IMR-90 (cell line): Measurements from ENCODE around the gene SLX9. TPM values are rescaled to one million over a fixed set of nuclear protein-coding genes. Genes with fewer than 3 reads are reported as not detected.

Source experiments
- ATAC-seq: fragments of 200-7000 bp; cut with Tn5 transposase; 2 replicates; pipeline ENCODE4 v1.9.1; 2020; ENCODE audit warnings: low read depth, mild to moderate bottlenecking, moderate library complexity
- BruUV-seq: library from RNA; stranded (reverse); fragments of 400-500 nt; replicated peaks from 2 replicates; lab custom pipeline; 2021; lab: Mats Ljungman, UMichigan
- CTCF ChIA-PET: fragments of 300-600 bp; formaldehyde crosslinking; extraction: SDS; loops from one replicate; lab custom pipeline; 2021; ENCODE audit warnings: antibody characterized with exemption; lab: Yijun Ruan, JAX
- POLR2A ChIA-PET: fragments of 300-600 bp; sonication (Branson Sonifier 250); formaldehyde crosslinking; loops from one replicate; lab custom pipeline; 2022; ENCODE audit warnings: antibody characterized with exemption; ENCODE audit not compliant: unreplicated experiment; lab: Charles Lee
- DNase-seq: peaks from one replicate; pipeline ENCODE4 v3.0.0; 2013
- H2AFZ ChIP-seq: replicated peaks from 2 replicates; pipeline ENCODE3; 2013; ENCODE audit warnings: low read length, mild to moderate bottlenecking; ENCODE audit not compliant: poor library complexity
- H2AK5ac ChIP-seq: 2 replicates; pipeline ENCODE4 v1.6.1; 2013; ENCODE audit warnings: low read depth, low read length, inconsistent platforms
- H2AK9ac ChIP-seq: replicated peaks from 2 replicates; pipeline ENCODE3; 2013; ENCODE audit warnings: mild to moderate bottlenecking, low read depth, low read length, moderate library complexity; ENCODE audit not compliant: poor library complexity
- H2BK120ac ChIP-seq: 2 replicates; pipeline ENCODE4 v1.6.1; 2013; ENCODE audit warnings: low read depth, low read length, inconsistent platforms
- H2BK15ac ChIP-seq: 3 replicates; pipeline ENCODE4 v1.6.1; 2013; ENCODE audit warnings: low read depth, low read length, inconsistent platforms
- H2BK20ac ChIP-seq: 2 replicates; pipeline ENCODE4 v1.6.1; 2013; ENCODE audit warnings: low read depth, mild to moderate bottlenecking, inconsistent platforms, low read length, moderate library complexity
- H2BK5ac ChIP-seq: 2 replicates; pipeline ENCODE4 v1.6.1; 2013; ENCODE audit warnings: mild to moderate bottlenecking, low read depth, low read length, inconsistent platforms; ENCODE audit not compliant: poor library complexity, severe bottlenecking
- H3K14ac ChIP-seq: replicated peaks from 2 replicates; pipeline ENCODE4 v1.6.1; 2013; ENCODE audit warnings: low read depth, low read length, inconsistent platforms
- H3K18ac ChIP-seq: 2 replicates; pipeline ENCODE4 v1.6.1; 2013; ENCODE audit warnings: low read depth, low read length, control low read depth
- H3K23ac ChIP-seq: 2 replicates; pipeline ENCODE4 v1.6.1; 2013; ENCODE audit warnings: low read depth, low read length, inconsistent platforms
- H3K27ac ChIP-seq: 2 replicates; pipeline ENCODE4 v1.5.1; 2013; ENCODE audit warnings: mild to moderate bottlenecking, control low read depth, low read length; ENCODE audit not compliant: insufficient read depth
- H3K27me3 ChIP-seq: 2 replicates; pipeline ENCODE4 v1.6.1; 2013; ENCODE audit warnings: low read length; ENCODE audit not compliant: control insufficient read depth, insufficient read depth
- H3K36me3 ChIP-seq: 2 replicates; pipeline ENCODE4 v1.6.1; 2013; ENCODE audit warnings: low read length, mixed read lengths; ENCODE audit not compliant: control insufficient read depth, insufficient read depth
- H3K4ac ChIP-seq: 2 replicates; pipeline ENCODE4 v1.6.1; 2013; ENCODE audit warnings: low read depth, low read length, inconsistent platforms
- H3K4me1 ChIP-seq: 2 replicates; pipeline ENCODE4 v1.6.1; 2013; ENCODE audit warnings: low read length, mixed read lengths; ENCODE audit not compliant: control insufficient read depth, insufficient read depth
- H3K4me2 ChIP-seq: 2 replicates; pipeline ENCODE4 v1.6.1; 2013; ENCODE audit warnings: low read depth, mild to moderate bottlenecking, control low read depth, low read length, moderate library complexity
- H3K4me3 ChIP-seq: 2 replicates; pipeline ENCODE4 v1.5.1; 2013; ENCODE audit warnings: low read depth, mild to moderate bottlenecking, control low read depth, low read length, moderate library complexity; ENCODE audit not compliant: insufficient read depth
- H3K56ac ChIP-seq: 2 replicates; pipeline ENCODE4 v1.6.1; 2013; ENCODE audit warnings: low read length, inconsistent platforms; ENCODE audit not compliant: insufficient read depth; ENCODE audit errors: extremely low read depth
- H3K79me1 ChIP-seq, 2 experiments: 2 replicates each; pipeline ENCODE4 v1.6.1; 2013; ENCODE audit warnings: low read length in 2 of 2, inconsistent platforms in 1 of 2, low read depth in 1 of 2
- H3K9ac ChIP-seq: 2 replicates; pipeline ENCODE4 v1.6.1; 2013; ENCODE audit warnings: low read depth, low read length, control low read depth
- H3K9me1 ChIP-seq: 2 replicates; pipeline ENCODE4 v1.6.1; 2013; ENCODE audit warnings: low read length, inconsistent platforms; ENCODE audit not compliant: insufficient read depth
- H3K9me3 ChIP-seq: 2 replicates; pipeline ENCODE4 v1.6.1; 2013; ENCODE audit warnings: low read length; ENCODE audit not compliant: control insufficient read depth, insufficient read depth
- H4K20me1 ChIP-seq: 2 replicates; pipeline ENCODE4 v1.6.1; 2013; ENCODE audit warnings: low read length, inconsistent platforms; ENCODE audit not compliant: insufficient read depth
- H4K5ac ChIP-seq: 2 replicates; pipeline ENCODE4 v1.6.1; 2013; ENCODE audit warnings: mild to moderate bottlenecking, low read depth, low read length, control low read depth
- H4K8ac ChIP-seq, 2 experiments: 2 replicates each; pipeline ENCODE4 v1.6.1; 2013; ENCODE audit warnings: low read depth in 2 of 2, low read length in 2 of 2, control low read depth in 1 of 2, inconsistent platforms in 1 of 2
- H4K91ac ChIP-seq: 2 replicates; pipeline ENCODE4 v1.6.1; 2013; ENCODE audit warnings: low read depth, low read length, inconsistent platforms; ENCODE audit not compliant: insufficient read depth
- CEBPB ChIP-seq: IDR thresholded peaks from 2 replicates; pipeline ENCODE4 v1.6.1; 2012; ENCODE audit warnings: low read depth, low read length, improper control_type of control experiment
- FOS ChIP-seq: fragments of 150-350 bp; IDR thresholded peaks from 2 replicates; pipeline ENCODE4 v1.6.1; 2016; ENCODE audit warnings: low read depth, low read length
- RFX5 ChIP-seq: IDR thresholded peaks from 2 replicates; pipeline ENCODE4 v1.8.0; 2012; ENCODE audit warnings: low read depth, mild to moderate bottlenecking, low read length, moderate library complexity
- WGBS, 2 experiments: methylation state at CpG; one replicate each; pipeline versions ENCODE4 v1.1.5 to v1.1.7; 2013; ENCODE audit warnings: missing lambda C conversion rate in 2 of 2; ENCODE audit not compliant: insufficient read length in 1 of 2; ENCODE audit errors: extremely low coverage in 2 of 2; 5-methylcytosine and 5-hydroxymethylcytosine counted together
- dilution Hi-C: fragments of 300-500 bp; cut with HindIII; formaldehyde crosslinking; loops from one replicate; pipeline ENCODE4 v1.14.3; 2018; ENCODE audit warnings: low sequenced_read_pairs; ENCODE audit not compliant: unreplicated experiment
- in situ Hi-C: fragments of 300-500 bp; cut with MboI; formaldehyde crosslinking; loops from 3 replicates; pipeline ENCODE4 v1.14.3; 2019; ENCODE audit warnings: low sequenced_read_pairs, inconsistent platforms, mixed read lengths
- intact Hi-C: fragments of 100-400 bp; cut with micrococcal nuclease; formaldehyde crosslinking; loops from 2 replicates; pipeline ENCODE4 v1.10.0; 2022
- polyA plus RNA-seq, 3 experiments: library from polyadenylated mRNA; depleted of rRNA; stranded (reverse); fragments of >200 nt; gene quantifications; 2 replicates each; pipeline ENCODE4 v1.2.3, GENCODE V29; 2012; ENCODE audit warnings: low replicate concordance in 1 of 3
- total RNA-seq: library from RNA; depleted of rRNA; stranded (reverse); fragments of >200 nt; gene quantifications from 2 replicates; pipeline ENCODE4 v1.2.3, GENCODE V29; 2012
- TF ChIP-seq, protein P1 (sequence below): conservative IDR thresholded peaks from 2 replicates; pipeline ENCODE4 v1.5.1; 2012; ENCODE audit warnings: mild to moderate bottlenecking, low read depth, low read length, improper control_type of control experiment

Gene SLX9
- total and polyA plus RNA-seq, 2 of the 4 experiments (the other 2 are of a cell fraction), result 10.4 to 21.7 TPM

DNA sequence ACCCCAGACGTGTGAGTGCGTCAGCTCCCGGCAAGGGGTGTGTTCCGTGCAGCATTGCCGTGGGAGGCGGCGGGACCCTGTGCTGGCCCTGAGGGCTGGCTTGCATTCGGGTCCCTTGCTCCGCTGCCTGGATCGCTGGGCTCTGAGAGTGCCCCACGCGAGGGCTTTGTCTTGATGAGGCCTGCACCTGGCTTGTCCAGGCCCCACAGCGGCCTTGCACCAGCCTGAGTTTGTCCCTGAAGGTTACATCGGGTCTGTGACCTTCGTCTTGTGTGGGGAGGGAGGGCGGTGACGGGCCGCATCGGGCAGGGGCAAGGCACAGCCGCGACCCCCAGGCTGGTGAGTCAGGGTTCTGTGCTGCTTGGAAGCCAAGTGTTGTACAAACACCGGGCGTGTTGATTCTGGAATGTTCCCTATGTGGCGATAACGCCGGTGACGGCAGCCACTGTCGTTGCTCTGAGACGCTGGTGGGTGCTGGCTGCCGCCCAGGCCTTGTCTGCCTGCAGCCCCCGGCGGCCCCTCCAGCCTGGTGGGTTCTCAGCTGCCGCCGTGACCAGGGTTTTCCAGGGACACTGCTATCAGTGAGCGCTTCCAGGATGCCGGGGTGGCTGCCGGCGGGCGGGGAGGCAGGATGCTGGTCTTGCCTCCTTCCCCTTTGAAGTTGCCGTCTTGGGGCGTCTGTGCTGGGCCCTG lies 42.9 kb downstream of the SLX9 start:
- Histone ChIP-seq H2BK15ac (no peak overlapping the region; the same call in 2 of the 3 replicates), H3K14ac (no peak overlapping the region), H3K23ac (no peak overlapping the region), H2AFZ (peak overlapping the region; percentile 58), H3K9me3 (no peaks in the 10 kb centered on the region), H4K91ac (peak overlapping the region; percentile 41; the same call in 1 of the 2 replicates), H3K4me2 (no peak overlapping the region), H2BK120ac (peak overlapping the region; percentile 38; the same call in 1 of the 2 replicates), H4K5ac (0 out of 2 replicates have a peak overlapping the region, but pooled peaks have one; percentile 54), H3K9me1 (no peaks in the 10 kb centered on the region), H2BK20ac (0 out of 2 replicates have a peak overlapping the region, but pooled peaks have one; percentile 29), H3K18ac (no peak overlapping the region), H2BK5ac (no peak overlapping the region), H3K4me3 (no peak overlapping the region), H4K20me1 (peaks cover 7% of the 10 kb centered on the region), H4K8ac (peak overlapping the region; percentile 43 to 65; a peak in 2 of 4 replicates), H3K4ac (peak overlapping the region; percentile 42; the same call in 1 of the 2 replicates), H3K9ac (0 out of 2 replicates have a peak overlapping the region, but pooled peaks have one; percentile 17), H3K36me3 (no peaks in the 10 kb centered on the region), H2AK5ac (peak overlapping the region; percentile 75), H3K79me1 (no peaks in the 10 kb centered on the region), H3K4me1 (peaks cover 7% of the 10 kb centered on the region), H3K56ac (no peak overlapping the region), H3K27ac (no peak overlapping the region), H2AK9ac (peak overlapping the region; percentile 37), H3K27me3 (no peaks in the 10 kb centered on the region; the same call in 1 of the 2 replicates)
- ChIA-PET POLR2A (no interaction called here), CTCF (no interaction called here)
- WGBS, 2 experiments, result 48% methylated on average over 23 of the region's 41 CpGs; no CpG with 5 or more reads in 1 of the 2 experiments
- intact Hi-C loops (no loop called here), in situ Hi-C loops (no loop called here), dilution Hi-C loops (no loop called here)
- peak; percentile 15 for ATAC-seq
- DNase-seq, result peak; percentile 41
- no TSS peak for BruUV-seq
- TF ChIP-seq RFX5 (no peak), FOS (peak; percentile 29; the same call in 1 of the 2 replicates), CEBPB (no peak)
- TF ChIP-seq, protein P1, sequence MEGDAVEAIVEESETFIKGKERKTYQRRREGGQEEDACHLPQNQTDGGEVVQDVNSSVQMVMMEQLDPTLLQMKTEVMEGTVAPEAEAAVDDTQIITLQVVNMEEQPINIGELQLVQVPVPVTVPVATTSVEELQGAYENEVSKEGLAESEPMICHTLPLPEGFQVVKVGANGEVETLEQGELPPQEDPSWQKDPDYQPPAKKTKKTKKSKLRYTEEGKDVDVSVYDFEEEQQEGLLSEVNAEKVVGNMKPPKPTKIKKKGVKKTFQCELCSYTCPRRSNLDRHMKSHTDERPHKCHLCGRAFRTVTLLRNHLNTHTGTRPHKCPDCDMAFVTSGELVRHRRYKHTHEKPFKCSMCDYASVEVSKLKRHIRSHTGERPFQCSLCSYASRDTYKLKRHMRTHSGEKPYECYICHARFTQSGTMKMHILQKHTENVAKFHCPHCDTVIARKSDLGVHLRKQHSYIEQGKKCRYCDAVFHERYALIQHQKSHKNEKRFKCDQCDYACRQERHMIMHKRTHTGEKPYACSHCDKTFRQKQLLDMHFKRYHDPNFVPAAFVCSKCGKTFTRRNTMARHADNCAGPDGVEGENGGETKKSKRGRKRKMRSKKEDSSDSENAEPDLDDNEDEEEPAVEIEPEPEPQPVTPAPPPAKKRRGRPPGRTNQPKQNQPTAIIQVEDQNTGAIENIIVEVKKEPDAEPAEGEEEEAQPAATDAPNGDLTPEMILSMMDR, result no peak
